Measurements from ENCODE around the gene MORN1.

MORN1 gene

DNA sequence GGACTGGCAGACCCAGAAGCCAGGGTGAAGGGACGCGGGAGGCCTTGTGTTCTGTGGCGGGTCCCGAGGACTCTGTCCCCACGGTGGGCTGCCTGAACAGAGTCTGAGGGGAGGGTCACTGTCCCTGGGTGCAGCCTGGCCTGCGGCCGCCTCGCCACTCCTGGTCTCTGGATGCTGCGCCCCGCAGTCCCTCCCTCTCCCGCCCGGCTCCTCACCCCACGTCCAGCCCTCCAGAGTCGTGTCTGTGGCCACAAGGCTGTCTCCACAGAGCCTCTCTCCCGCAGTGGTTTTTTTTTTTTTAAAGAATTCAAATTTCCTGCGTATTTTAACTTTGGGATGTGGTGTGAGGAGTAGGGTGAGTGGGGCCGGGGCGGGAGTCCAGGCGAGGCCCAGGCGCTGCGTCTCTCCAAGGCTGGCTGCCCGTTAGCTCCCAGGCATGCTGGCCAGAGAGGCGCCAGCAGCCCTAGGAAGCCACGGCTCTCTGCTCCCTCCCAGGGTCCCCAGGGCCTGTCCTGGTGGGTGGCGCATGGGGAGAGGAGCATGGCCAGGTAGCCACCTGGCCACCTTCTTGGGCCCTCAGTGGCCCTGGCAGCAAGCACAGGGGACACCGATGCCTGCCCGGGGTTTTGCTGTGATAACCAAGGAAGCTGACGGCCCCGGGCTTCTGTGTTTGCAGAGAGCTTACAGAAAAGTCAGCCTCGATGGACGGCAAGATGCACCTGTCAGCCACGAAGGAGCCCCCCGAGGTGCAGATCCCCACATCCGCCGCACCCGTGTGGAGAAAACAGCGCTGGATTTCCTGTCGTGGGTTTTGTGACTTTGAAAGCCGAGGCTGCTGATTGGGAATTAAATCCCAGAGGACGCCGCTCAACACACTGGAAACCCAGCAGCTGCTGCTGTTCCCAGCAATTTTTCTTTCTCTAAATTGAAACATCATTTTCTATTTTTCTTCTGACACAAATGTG is 72.8 kb downstream of the MORN1 start:
- DNase-seq (ENCODE audit: low read depth in 2 of 2) = no peak

DNA sequence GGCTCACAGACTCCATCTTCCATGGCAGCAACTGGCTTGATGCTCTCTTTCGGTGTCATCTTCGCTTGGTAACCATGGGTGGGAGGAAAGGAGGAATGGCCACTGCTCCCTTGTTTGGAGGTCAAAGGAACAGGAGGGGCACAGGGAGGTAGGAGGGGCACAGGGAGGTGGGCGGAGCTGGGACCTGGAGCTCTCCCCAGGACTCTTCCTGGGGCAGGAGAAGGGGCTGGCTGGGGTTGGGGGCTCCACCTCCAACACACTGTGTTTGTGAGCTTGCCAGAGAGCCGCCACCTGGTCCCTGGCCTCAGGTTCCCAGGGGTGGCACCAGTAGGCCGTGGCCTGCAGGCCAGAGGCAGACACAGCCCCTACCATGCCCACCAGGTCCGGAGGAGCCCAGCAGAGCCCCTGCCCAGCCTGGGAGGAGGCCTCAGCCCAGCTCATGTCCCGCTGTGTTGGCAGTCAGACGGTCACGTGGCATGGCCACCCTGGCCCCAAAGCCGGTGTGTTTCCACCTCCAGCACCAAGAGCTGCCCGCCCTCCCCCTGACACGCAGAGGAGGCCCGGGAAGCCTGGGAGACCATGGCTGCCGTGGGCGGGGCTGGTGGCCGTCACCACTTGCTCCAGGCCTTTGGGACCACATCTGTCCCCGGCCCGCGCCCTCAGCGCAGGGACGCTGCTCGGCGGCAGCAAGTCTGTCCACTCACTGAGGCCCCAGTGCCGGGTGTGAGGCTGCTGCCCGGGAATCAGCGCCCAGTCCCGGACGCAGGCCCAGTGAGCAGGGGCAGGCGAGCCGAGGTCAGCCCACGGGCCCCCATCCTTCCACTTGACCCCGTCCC is 73.9 kb downstream of the MORN1 start:
- no peak for DNase-seq (ENCODE audit: low read depth in 2 of 2)

DNA sequence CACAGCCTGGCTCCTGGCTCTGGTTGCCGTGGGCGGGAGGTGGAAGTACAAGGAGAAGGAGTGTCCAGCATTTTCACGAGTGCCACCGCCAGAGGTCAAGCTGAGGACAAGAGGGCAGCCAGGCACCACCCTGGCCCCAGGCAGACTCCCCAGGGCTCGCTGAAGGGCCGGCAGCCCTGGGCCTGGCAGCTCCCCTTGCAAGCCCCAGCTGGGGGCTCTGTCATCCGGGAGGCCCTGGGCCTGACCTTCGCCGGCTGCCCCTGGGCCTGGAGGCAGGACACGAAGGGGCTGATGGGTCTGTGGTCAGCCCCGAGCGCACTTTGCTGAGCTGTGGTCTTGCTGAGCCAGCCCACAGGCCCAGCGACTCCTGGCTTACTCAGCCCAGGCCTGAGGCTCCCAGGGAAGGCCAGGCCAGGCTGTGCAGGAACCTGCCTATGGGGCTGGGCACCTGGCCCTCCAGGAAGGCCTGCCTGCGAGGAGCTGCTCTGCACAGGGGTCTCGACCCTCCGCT is 74.8 kb downstream of the MORN1 start:
- no peak for DNase-seq (ENCODE audit: low read depth in 2 of 2)

DNA sequence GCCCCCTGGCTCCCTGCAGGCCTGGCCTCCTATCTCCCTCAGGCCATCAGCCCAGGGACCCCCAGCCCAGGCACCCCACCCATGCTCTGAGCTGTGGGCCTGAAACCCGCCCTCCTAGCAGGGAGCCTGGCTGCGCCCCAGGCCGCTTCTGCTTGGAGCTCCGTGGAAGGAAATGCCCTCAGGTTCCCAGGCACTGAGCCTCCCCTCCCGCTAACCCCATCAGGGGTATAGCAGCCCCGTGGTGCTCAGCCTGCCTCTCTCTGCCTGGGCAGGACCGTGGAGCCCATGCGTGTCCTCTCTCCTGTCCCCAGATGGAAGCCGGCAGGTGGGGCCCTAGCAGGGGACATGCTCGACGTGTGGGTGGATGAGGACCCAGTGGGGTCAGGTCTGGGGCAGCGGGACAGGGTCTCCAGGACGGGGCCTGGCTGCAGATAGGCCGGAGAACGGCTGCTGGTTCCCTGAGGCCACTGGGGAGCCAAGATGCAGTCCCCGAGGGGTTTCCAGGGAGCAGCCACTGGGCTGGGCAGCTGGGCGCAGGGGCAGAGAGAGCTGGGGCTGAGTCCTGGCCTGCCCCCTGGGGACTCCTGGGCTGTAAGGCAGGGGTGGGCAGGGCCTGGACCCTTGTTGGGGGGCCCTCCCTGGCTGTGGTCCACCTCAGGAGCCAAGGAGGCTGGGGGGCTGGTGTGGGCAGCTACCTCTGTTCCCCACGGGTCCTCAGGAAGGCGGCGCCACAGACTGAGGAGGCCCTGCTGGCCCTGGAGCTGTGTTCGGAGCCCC is 75.5 kb downstream of the MORN1 start:
- no peak for DNase-seq (ENCODE audit: low read depth in 2 of 2)

DNA sequence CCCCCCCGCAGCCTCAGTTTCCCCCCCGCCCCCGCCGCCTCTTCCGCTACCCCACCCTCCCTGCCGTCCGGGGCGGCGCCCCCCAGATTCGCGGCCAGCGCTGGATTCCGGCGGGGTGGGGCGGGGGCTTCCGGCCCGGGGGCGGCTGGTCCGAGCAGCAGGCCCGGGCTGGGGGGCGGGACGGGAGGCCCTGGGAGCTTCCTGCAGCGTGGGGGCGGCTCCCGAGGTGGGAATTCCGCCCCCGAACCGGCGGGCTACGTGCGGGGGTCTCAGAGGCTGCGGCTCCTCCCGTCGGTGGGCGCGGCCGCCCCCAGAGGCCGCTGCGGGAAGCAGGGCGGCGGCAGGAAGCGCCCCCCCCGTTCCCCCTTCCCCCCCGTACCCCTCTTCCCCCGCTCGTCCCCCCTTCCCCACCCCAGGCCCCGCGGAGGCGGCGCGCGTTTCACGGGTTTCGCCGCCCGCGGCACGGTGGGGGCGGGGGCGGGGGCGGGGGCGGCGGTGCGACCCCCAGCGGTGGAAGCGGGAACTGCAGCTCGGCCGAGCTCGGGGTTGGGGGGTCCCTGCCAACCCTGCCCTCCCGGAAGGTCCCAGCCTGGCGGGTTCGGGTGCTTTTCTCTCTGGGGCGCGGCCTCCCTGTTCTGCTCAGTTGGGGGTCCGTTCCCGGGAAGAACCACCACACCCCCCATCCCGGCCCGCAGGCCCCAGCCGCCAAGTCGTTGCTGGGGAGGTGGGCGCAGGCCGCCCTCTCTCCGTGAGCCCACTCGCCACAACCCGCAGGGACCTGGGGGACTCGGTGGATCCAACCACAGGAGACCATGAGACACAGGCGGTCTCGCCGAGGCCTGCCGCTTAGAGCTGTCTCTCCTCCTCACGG is 76.3 kb downstream of the MORN1 start:
- DNase-seq (ENCODE audit: low read depth in 2 of 2) = peak; percentile 32 to 35

DNA sequence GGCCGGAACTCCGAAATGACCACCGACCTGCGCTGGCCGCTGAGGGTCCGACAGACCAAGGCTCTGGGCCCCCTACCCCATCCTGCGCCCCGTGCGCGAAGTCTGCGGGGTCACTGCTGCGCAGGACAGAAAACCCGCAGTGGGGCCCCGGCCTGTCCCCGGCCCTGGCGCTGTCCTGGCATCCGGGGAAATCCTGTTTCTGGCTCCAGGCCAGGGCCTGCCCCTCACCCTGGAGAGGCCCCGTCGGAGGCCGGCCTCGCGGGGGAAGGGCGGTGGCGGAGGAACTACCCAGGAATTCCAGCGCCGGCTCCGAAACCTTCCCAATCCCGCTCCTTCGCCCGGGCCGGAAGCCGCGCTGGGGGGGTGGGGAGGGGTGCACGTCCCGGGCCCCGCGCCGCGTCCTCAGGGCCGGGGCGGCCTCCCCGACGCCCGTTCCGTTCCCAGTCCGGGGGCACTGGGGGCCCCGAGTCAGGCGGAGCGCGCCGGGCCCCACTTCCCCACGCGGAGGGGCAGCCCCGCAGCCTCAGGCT is 77.0 kb downstream of the MORN1 start:
- DNase-seq (ENCODE audit: low read depth in 2 of 2) = no peak

DNA sequence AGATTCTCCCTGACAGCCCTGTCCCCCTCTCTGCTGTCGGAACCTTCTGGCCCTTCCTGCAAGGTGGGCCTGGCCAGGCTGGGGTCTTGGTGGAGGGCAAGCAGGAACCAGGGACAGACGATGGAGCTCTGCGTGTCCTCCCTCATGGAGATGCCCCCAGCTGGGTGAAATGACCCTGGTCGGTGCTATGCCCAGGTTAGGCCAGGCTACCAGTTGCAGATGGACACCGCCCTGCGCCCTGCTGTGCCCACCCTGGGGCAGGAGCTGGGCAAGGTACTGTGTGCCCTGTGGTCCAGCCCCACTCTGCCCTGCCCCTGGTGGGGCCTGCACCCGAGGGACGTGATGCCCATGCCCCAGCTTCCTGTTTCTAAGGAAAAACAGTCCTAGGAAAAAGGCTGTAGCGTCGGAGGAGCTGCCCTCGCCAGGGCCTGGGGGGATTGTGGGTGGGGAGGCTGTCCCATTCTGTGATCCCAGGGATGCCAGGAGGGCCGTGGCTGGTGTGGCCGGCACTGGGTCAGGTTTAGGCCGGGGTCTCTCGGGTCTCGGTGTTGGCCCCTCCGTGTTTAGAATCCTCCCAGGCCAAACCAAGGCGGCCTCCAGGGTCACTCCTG is 77.6 kb downstream of the MORN1 start:
- DNase-seq (ENCODE audit: low read depth in 2 of 2) = no peak

DNA sequence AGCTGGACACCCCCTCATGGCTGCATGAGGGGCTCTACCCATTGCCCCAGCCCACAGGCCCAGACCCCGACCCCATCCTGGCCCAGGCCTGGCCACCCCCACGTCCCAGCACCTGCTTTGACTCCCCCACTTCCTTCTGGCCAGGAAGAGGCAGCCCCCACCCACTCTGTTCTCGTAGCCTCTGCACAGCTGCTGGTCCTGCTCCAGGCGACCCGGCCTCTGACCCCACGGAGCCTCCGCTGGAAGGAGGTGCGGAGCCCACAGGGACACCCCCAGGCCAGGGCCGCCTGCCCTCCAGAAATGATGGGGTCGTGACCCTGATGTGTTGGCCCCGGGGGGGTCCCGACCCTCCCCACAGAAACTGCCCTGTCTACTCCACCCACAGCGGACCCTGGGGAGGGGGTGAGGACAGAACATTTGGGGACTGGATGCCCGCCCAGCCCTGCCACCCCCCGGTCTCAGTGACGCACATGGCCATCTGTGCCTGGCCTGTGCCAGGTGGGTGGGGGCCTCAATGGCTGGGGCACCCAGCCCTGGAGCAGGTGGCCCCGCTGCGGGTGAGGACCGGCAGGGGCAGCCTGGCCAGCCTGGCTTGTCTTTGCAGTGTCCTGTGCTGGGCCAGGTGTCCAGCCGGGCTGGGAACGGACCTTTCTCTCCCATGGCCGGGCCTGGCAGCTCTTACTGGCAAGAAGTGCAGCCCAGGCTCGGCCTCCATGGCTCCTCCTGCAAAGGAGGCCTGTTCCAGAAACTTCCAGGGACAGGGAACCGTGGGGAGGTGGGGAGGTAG is 78.6 kb downstream of the MORN1 start:
- no peak for DNase-seq (ENCODE audit: low read depth in 2 of 2)

DNA sequence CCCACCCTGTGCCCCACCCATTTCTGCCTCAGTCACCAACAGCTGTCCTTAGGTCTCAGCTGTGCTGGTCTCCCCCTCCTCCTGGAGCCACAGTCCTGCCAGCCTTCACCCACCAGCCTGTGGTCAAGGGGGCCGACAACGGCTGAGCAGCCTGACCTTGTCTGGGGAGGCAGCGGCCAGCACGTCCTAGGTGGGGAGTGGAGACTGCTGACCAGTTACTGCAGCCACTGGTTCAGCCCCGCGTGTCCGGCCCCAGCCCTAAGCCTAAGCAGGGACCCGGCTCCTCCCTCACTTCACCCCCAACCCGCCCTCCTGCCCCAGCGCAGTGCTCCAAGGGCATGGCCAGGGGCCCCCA is 79.2 kb downstream of the MORN1 start:
- DNase-seq (ENCODE audit: low read depth in 2 of 2) = no peak

DNA sequence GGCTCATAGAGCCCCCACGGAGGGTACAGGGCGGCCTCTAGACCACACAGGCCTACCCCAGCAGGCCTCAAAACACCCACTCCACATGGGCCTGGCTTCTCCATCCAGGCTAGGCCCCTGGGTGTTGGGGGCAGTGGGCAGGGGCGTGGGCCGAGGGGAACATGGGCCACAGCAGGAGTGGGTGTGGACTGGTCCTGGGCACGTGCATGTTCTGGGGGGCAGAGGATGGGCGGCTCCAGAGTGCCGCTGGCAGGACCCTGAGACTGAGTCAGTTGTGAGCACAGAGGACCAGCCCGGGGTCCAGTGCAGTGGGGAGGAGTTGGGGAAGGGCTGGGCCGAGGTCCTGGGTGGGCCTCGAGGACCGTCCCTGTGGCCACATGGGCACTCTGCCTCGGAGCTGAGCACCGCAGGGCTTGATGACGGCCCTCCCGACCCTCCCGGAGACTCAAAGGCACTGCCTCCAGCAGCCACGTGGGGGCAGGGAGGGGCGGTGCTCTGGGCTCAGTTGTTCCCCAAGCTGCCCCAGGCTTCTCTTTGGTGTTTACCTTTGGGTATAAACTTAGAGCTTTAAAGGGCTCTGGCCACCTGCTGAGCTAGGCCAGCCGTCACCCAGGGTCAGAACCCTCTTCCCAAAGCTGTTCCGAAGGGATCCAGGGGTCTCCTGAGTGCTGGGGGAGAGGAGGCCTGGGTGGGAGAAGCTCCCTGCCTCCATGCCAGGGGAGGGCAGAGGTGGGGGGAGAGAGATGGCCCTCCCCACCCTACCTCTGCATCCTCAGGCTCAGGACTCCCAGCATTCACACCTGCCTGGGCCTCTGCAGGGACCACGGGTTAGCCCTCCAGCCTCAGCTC is 79.9 kb downstream of the MORN1 start:
- peak; percentile 41 to 50 for DNase-seq (ENCODE audit: low read depth in 2 of 2)

DNA sequence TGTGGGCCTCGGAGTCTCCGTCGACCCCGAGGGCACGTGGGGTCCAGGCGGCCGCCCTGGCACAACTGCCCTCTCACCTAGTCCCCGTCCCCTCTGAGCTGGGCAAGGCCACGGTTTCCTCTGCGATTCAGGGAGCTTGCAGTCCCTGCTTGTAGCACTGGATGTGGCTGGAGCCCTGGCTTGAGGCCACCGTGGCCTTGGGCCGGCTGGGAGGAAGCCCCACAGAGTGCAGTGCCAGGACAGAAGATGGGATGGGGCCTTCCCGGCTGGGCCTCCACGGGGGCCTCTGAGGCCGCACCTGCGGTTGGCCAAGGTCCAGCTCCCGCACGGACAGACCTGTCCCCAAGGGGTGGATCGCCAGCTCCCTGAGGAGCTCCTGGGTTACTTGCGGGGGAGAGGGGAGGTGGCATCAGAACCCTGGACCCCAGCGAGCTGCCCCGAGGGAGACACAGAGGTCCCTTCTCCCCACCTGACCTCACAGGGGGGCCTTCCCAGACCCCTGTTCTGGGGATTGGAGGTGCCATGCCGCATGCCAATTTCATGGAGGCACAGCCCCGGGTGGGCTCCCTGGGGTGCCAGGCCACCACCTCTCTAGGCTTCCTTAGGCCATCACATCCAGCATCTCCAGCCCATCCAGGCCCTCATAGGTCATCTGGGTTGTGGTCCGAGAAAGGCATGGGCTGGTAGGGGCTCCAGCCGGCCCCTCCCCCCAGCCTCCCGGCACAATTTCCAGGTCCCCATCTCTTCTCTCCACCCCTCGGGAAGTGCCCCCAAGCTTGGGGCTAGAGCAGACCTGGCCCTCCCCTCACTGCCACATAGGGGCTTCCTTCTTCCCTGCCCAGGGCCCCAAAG is 80.8 kb downstream of the MORN1 start:
- DNase-seq (ENCODE audit: low read depth in 2 of 2) = no peak

DNA sequence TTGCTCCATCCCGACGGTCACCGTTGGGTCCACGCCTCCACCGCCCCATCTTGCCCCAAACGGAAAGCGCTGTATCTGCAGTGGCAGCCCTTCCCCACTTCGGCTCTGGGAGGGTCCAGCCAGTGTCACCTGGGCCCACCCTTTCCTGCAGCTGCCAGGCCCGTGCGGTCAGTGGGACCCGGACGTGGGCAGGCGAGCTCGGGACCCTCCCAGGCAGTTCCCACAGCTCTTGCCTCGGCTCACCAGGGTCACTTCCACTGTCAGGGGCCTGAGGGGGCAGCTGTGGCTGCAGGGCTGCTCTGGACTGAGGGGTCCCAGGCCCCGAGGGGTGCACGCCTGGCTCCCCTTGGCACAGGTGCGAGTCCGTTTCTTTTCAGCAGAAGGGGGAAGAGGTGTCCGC is 82.5 kb downstream of the MORN1 start:
- no peak for DNase-seq (ENCODE audit: low read depth in 2 of 2)

DNA sequence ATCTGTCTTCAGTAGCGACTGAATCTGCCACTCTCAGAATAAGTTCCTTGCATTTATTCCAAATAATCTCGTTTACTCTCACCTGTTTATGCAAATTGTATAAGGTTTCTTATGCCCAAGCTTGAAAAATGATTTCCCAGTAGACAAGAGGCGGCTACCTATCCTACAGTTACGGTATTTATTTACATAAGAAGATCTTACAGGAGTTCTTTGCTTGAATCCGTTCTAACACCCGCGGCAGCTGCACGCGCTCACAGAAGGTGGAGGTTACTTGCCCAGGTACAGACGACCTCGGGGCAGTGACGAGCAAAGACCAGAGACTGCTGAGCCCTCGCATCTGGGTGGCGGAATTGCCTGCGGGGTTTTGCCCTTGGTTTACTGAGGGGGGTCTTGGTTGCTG is 83.4 kb downstream of the MORN1 start:
- DNase-seq (ENCODE audit: low read depth in 2 of 2) = no peak

DNA sequence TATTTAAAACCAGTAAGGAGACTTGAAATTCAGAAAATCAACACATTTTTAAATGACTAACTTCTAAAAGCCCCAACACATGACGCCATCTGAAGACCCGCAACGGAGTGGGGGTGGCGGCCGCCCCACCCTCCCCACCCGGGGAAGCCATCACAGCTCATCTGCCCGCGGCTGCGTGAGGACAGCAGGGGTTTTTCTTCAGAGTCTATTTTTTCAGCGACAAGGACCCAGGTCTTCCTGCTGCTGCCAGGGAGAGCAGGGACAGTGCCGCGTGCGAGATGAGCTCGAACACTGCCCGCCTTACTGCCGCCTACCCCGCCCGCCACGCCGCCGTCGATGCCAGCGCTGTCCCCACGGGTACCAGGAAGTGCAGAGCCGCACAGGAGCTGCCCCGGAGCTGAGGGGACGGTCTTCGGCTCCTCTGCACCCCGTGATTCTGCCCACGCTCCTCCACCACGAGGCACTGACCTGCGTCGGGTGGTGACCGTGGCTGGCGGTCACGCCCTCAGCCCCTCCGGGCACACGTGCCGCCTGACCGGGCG is 84.2 kb downstream of the MORN1 start:
- no peak for DNase-seq (ENCODE audit: low read depth in 2 of 2)

DNA sequence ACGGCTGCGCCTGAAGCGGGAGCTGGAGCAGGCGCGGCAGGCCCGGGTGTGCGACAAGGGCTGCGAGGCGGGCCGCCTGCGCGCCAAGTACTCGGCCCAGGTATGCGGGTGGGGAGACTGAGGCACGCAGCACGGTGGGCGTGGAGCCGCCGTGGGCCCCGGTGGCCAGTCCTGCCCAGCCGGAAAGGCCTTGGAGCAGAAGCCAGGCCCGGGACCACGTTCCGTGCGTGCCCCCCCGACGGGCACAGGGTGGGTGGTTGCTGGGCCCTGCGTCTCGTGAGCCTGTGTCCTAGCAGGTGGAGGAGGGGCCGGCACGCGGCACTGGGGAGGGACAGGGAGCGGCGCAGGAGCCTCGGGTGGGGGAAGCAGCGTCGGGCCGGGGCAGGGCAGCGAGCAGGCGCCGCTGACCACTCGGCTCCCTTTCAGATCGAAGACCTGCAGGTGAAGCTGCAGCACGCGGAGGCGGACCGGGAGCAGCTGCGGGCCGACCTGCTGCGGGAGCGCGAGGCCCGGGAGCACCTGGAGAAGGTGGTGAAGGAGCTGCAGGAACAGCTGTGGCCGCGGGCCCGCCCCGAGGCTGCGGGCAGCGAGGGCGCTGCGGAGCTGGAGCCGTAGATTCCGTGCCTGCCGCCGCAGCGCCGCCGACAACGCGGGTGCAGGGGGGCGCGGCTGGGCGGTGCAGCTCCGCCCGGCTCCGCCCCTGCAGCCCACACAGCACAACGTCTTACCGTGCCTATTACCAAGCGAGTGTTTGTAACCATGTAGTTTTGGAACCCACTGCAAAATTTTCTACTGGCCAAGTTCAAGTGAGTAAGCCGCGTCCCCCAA is 85.0 kb downstream of the MORN1 start:
- no peak for DNase-seq (ENCODE audit: low read depth in 2 of 2)

DNA sequence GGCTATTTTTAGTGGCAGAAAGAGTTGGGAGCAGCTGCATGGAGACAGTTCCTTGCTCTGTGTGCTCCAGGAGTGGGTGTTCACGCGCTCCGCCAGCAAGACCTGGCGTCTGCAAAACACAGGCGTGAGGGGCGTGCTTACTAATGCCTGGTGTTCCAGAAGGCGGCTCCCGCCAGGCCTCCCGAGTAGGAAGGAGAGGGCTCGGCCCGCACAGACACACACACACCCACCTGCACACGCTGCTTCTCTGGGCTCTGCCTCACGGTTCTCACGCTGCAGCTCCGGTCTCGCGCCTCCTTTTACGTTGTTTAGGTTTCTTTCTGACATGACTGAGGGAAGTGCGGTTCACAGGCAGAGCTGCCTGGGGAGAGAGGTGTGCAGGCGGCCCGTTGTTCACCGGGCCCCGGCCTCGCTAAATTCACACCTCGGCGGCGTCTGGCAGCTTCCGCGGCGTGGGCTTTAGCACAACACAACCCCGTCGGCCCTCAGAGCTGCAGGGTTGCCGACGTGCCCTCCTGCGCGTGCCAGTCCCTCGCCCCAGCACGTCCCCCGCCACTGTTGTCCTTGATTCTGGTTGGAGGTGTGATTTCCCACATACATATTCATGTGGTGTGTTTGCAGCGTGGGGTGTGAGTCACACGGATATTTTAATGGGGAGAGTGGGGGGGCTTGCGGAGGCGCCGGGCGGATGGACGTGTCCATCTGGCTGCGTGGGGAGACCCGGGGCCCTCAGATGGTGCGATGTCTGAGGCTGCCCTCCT is 86.3 kb downstream of the MORN1 start:
- DNase-seq (ENCODE audit: low read depth in 2 of 2) = no peak
